Measurements from ENCODE around the gene PTGES2.

GRCh38 chr9:128101231-128101661 is 26.3 kb downstream of the PTGES2 start:
- no peak for TF ChIP-seq CTCF (IDR thresholded peaks at IDR 0.05; ENCODE audit: low read depth, low read length, poor library complexity, severe bottlenecking)
- TF ChIP-seq EZH2phosphoT487 (IDR thresholded peaks at IDR 0.05; ENCODE audit: borderline replicate concordance, low read length): no peak
